Parathyroid adenoma (tissue), 2 donors: ENCODE results near the gene CAMTA1.

Experiments
- H2AFZ ChIP-seq: fragments of 300-600 bp; sonication (generic); one replicate; pipeline ENCODE4 v1.7.0; 2017; ENCODE audit warnings: antibody characterized with exemption, mild to moderate bottlenecking
- H3K27ac ChIP-seq: fragments of 300-600 bp; sonication (generic); one replicate; pipeline ENCODE4 v1.7.0; 2017
- H3K27me3 ChIP-seq: fragments of 300-600 bp; sonication (generic); one replicate; pipeline ENCODE4 v1.7.0; 2017; ENCODE audit warnings: low read length; ENCODE audit not compliant: control insufficient read depth, insufficient read depth
- H3K36me3 ChIP-seq: fragments of 300-600 bp; sonication (generic); one replicate; pipeline ENCODE4 v1.7.0; 2017; ENCODE audit warnings: low read length; ENCODE audit not compliant: control insufficient read depth, insufficient read depth
- H3K4me1 ChIP-seq: fragments of 300-600 bp; sonication (generic); one replicate; pipeline ENCODE4 v1.7.0; 2017; ENCODE audit warnings: control low read depth
- H3K4me2 ChIP-seq: fragments of 300-600 bp; sonication (generic); one replicate; pipeline ENCODE4 v1.7.0; 2017; ENCODE audit warnings: low read length
- H3K4me3 ChIP-seq: fragments of 300-600 bp; sonication (generic); one replicate; pipeline ENCODE4 v1.7.0; 2017; ENCODE audit warnings: low read depth, low read length
- H3K79me2 ChIP-seq: fragments of 300-600 bp; sonication (generic); one replicate; pipeline ENCODE4 v1.7.0; 2017; ENCODE audit warnings: control low read depth
- H3K9ac ChIP-seq: fragments of 300-600 bp; sonication (generic); one replicate; pipeline ENCODE4 v1.7.0; 2017; ENCODE audit warnings: mild to moderate bottlenecking
- H3K9me3 ChIP-seq: fragments of 300-600 bp; sonication (generic); one replicate; pipeline ENCODE4 v1.7.0; 2017; ENCODE audit warnings: low read length; ENCODE audit not compliant: control insufficient read depth
- CTCF ChIP-seq: fragments of 300-600 bp; sonication (generic); IDR thresholded peaks from one replicate; pipeline ENCODE4 v1.7.0; 2017; ENCODE audit warnings: antibody characterized with exemption, mild to moderate bottlenecking
- donor health status: primary hyperparathyroidism.

CAMTA1 gene

DNA sequence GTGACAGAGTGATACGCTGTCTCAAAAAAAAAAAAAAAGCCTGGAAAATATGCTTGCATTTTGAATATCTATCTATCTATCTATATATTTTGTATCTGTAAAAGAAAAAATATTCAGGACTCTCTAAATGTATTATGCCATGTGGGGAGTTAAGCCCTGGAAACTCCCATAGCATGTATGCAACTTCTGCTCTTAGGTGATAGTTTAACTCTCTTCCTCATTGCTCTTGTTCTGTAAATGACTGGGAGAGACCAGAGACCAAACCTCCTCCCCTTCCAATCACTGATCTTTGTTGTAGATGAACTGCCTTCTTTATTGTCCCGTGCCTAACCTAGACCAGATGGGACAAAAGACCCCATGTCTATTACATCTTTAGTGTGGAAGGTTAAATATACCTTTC is 37.6 kb upstream of the CAMTA1 start:
- Histone ChIP-seq H3K4me2 (no peak overlapping the region), H2AFZ (no peak overlapping the region), H3K4me1 (no peaks in the 10 kb centered on the region), H3K4me3 (no peak overlapping the region), H3K9ac (no peak overlapping the region), H3K79me2 (no peaks in the 10 kb centered on the region), H3K36me3 (no peaks in the 10 kb centered on the region), H3K27me3 (no peaks in the 10 kb centered on the region), H3K27ac (no peak overlapping the region), H3K9me3 (no peaks in the 10 kb centered on the region)
- no peak for TF ChIP-seq CTCF

GRCh38 chr1:6750490-6750889 is 34.8 kb upstream of the CAMTA1 start:
- Histone ChIP-seq H3K27ac (no peak overlapping the region), H3K9me3 (no peaks in the 10 kb centered on the region), H3K4me2 (no peak overlapping the region), H3K4me1 (no peaks in the 10 kb centered on the region), H3K27me3 (no peaks in the 10 kb centered on the region), H3K79me2 (no peaks in the 10 kb centered on the region), H3K36me3 (no peaks in the 10 kb centered on the region), H2AFZ (no peak overlapping the region), H3K9ac (no peak overlapping the region), H3K4me3 (no peak overlapping the region)
- no peak for TF ChIP-seq CTCF

DNA sequence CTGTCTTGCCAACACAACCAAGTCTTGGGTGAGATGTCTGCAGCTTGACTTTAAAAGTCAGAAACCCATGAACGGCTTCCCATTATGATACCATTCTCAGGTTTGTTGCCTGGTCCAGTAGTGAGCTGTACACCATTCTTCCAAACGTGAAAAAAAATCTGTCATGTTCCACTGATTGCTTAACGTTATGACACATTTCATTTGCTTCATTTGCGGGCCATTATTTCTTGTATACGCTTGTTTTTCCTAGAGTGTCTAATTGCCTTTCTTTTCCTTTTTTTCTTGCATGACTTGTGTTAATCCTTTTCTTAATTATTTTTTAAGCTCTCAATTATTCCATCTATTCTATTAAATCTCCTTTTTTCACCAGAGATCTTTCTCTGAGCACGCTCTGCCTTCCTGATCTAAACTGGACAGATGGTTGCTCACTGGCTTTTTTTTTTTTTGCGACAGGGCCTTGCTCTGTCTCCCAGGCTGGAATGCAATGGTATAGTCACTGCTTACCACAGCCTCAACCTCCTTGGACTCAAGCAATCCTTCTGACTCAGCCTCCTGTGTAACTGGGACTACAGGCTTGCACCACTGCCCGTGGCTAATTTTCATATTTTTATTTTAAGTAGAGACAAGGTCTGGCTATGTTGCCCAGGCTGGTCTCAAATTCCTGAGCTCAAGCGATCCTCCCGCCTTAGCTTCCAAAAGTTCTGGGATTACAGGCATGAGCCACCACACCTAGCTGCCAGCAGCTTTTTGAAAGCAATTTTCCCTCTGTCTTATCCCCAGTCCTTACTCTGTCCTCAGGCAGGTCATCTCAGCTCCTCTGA is 31.7 kb upstream of the CAMTA1 start:
- Histone ChIP-seq H3K36me3 (no peaks in the 10 kb centered on the region), H3K4me3 (no peak overlapping the region), H3K9me3 (no peaks in the 10 kb centered on the region), H3K4me1 (no peaks in the 10 kb centered on the region), H3K27me3 (no peaks in the 10 kb centered on the region), H3K27ac (no peak overlapping the region), H3K79me2 (no peaks in the 10 kb centered on the region), H3K9ac (no peak overlapping the region), H3K4me2 (no peak overlapping the region), H2AFZ (no peak overlapping the region)
- TF ChIP-seq CTCF = no peak

DNA sequence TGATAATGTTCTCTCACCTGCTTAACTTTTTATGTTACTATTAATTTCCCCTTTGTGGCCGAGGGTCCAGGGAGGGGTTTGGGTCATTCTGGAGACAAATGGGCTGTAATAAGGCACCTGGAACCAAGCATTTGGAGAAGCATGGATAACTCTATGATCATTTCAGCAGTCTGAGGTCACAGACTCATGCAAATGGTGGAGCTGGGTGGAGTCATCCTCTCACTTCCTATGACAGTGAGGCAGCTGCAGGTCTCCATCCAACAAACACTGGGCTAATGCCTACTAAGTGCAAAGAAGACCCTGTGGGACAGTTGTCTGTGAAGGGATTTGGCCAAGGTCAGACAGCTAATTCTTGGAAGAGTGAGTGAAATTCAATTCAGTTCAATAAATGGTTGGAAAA is 28.8 kb upstream of the CAMTA1 start:
- Histone ChIP-seq H3K4me3 (no peak overlapping the region), H3K27ac (no peak overlapping the region)
- no peak for TF ChIP-seq CTCF

More for the DNA sequence above, 28.8 kb upstream of the CAMTA1 start:
- Histone ChIP-seq H3K79me2 (no peaks in the 10 kb centered on the region), H3K9ac (no peak overlapping the region), H2AFZ (no peak overlapping the region), H3K36me3 (no peaks in the 10 kb centered on the region), H3K4me2 (no peak overlapping the region), H3K9me3 (no peaks in the 10 kb centered on the region), H3K4me1 (no peaks in the 10 kb centered on the region), H3K27me3 (no peaks in the 10 kb centered on the region)
